K562 (cell line): ENCODE data around the gene TRPC4. TPM values are rescaled to one million over a fixed set of nuclear protein-coding genes. Genes with fewer than 3 reads are reported as not detected.

Experiments
- ATAC-seq: fragments of 200-7000 bp; cut with Tn5 transposase; 3 replicates; pipeline ENCODE4 v1.9.1; 2020; ENCODE audit warnings: moderate library complexity
- BruUV-seq: library from RNA; stranded (reverse); fragments of 400-500 nt; replicated peaks from 2 replicates; lab custom pipeline; 2021; lab: Mats Ljungman, UMichigan
- CTCF ChIA-PET: fragments of 300-600 bp; formaldehyde crosslinking; extraction: SDS; loops from one replicate; lab custom pipeline; 2021; ENCODE audit warnings: low intra/inter-chr PET ratio; lab: Yijun Ruan, JAX
- POLR2A ChIA-PET: fragments of 300-600, 350-650 bp; sonication (Branson Sonifier 250); formaldehyde crosslinking; extraction: SDS; loops from one replicate; lab custom pipeline; 2021; ENCODE audit warnings: antibody characterized with exemption, inconsistent platforms; lab: Yijun Ruan, JAX
- DNase-seq, 4 experiments: peaks; one replicate each; pipeline versions ENCODE4 v3.0.0 to v3.0.0-alpha.2; 2011 to 2018; ENCODE audit warnings: low spot score in 3 of 4, mixed read lengths in 3 of 4; ENCODE audit errors: extremely low read depth in 1 of 4
- FAIRE-seq: peaks from 2 replicates; lab custom pipeline; 2011; peaks lifted over from hg19 to GRCh38; lab: Jason Lieb, UNC
- H2AFZ ChIP-seq: 2 replicates; pipeline ENCODE4 v1.6.0; 2011; ENCODE audit warnings: low read depth, low read length, control low read depth, inconsistent platforms
- H3K27ac ChIP-seq: fragments of 200-600 bp; 3 replicates; pipeline ENCODE4 v1.8.0; 2011; ENCODE audit warnings: low read depth, mild to moderate bottlenecking, control low read depth, inconsistent platforms, low read length, moderate library complexity, mixed read lengths; ENCODE audit errors: extremely low read depth
- H3K27me3 ChIP-seq, 2 experiments: fragments of 300-600 bp in 1 of 2; 2 replicates in 1 of 2; 3 replicates in 1 of 2; pipeline versions ENCODE4 v1.6.0 to v1.8.0; 2011; ENCODE audit warnings: inconsistent platforms in 2 of 2, low read length in 2 of 2, mild to moderate bottlenecking in 1 of 2, mixed read lengths in 1 of 2, moderate library complexity in 1 of 2; ENCODE audit not compliant: control insufficient read depth in 2 of 2, insufficient read depth in 2 of 2
- H3K36me3 ChIP-seq: fragments of 300-600 bp; 3 replicates; pipeline ENCODE4 v1.8.0; 2011; ENCODE audit warnings: mild to moderate bottlenecking, low read length, inconsistent platforms; ENCODE audit not compliant: control insufficient read depth, insufficient read depth
- H3K4me1 ChIP-seq, 2 experiments: fragments of 200-600 bp in 1 of 2; replicated peaks in 1 of 2; 2 replicates in 1 of 2; 3 replicates in 1 of 2; pipeline versions ENCODE4 v1.5.1 to v1.8.0; 2011; ENCODE audit warnings: inconsistent platforms in 2 of 2, low read length in 2 of 2, mild to moderate bottlenecking in 1 of 2, mixed read lengths in 1 of 2, moderate library complexity in 1 of 2; ENCODE audit not compliant: control insufficient read depth in 2 of 2, insufficient read depth in 2 of 2
- H3K4me2 ChIP-seq: 2 replicates; pipeline ENCODE4 v1.6.1; 2011; ENCODE audit warnings: low read length, control low read depth, inconsistent platforms, mixed read lengths; ENCODE audit not compliant: insufficient read depth
- H3K4me3 ChIP-seq: fragments of 200-600 bp; sonication (generic), shearing (Covaris generic); 2 replicates; pipeline ENCODE4 v1.5.1; 2016; ENCODE audit warnings: control low read depth, inconsistent platforms
- H3K79me2 ChIP-seq: fragments of 200-600 bp; 3 replicates; pipeline ENCODE4 v1.8.0; 2011; ENCODE audit warnings: low read length, inconsistent platforms; ENCODE audit not compliant: control insufficient read depth, insufficient read depth
- H3K9ac ChIP-seq, 2 experiments: 2 replicates each; pipeline versions ENCODE4 v1.6.0 to v1.6.1; 2011; ENCODE audit warnings: low read depth in 2 of 2, low read length in 2 of 2, control low read depth in 1 of 2, inconsistent platforms in 1 of 2, mild to moderate bottlenecking in 1 of 2, mixed read lengths in 1 of 2; ENCODE audit not compliant: insufficient read depth in 1 of 2
- H3K9me1 ChIP-seq: one replicate; pipeline ENCODE4 v1.6.0; 2011; ENCODE audit warnings: inconsistent platforms, mild to moderate bottlenecking, low read length, moderate library complexity; ENCODE audit not compliant: control insufficient read depth, insufficient read depth
- H3K9me3 ChIP-seq: replicated peaks from 2 replicates; pipeline ENCODE4 v1.5.1; 2011; ENCODE audit warnings: low read depth, low read length, inconsistent platforms; ENCODE audit not compliant: control insufficient read depth, insufficient read depth
- H4K20me1 ChIP-seq: replicated peaks from 2 replicates; pipeline ENCODE4 v1.6.1; 2011; ENCODE audit warnings: low read length, inconsistent platforms, mixed read lengths; ENCODE audit not compliant: control insufficient read depth, insufficient read depth
- CTCF ChIP-seq, 3 experiments: IDR thresholded peaks in 2 of 3; conservative IDR thresholded peaks in 1 of 3; 2 replicates each; pipeline ENCODE4 v1.5.1; 2011 to 2012; ENCODE audit warnings: low read length in 3 of 3, mild to moderate bottlenecking in 3 of 3, control low read depth in 2 of 3, improper control_type of control experiment in 1 of 3, inconsistent platforms in 1 of 3, low read depth in 1 of 3, mixed read lengths in 1 of 3, moderate library complexity in 1 of 3; ENCODE audit not compliant: insufficient read depth in 2 of 3
- ZNF277 ChIP-seq: fragments of 250-450 bp; sonication (Bioruptor Pico); IDR thresholded peaks from 2 replicates; pipeline ENCODE4 v1.8.0; 2022; ENCODE audit warnings: inconsistent platforms, mild to moderate bottlenecking, moderate library complexity, borderline replicate concordance
- WGBS: fragments of 100-300 bp; shearing (Covaris generic); methylation state at CpG from one replicate; pipeline ENCODE4 v1.1.6; 2016; ENCODE audit warnings: low coverage, mixed read lengths; ENCODE audit not compliant: insufficient coverage; ENCODE audit errors: missing lambda C conversion rate; 5-methylcytosine and 5-hydroxymethylcytosine counted together
- in situ Hi-C: fragments of 300-500 bp; cut with MboI; formaldehyde crosslinking; loops from 4 replicates; pipeline ENCODE4 v1.15.0; 2018; ENCODE audit warnings: inconsistent platforms, mixed read lengths
- intact Hi-C: fragments of 100-400 bp; cut with micrococcal nuclease; formaldehyde crosslinking; loops from 2 replicates; pipeline ENCODE4 v1.14.2; 2022
- polyA plus RNA-seq, 8 experiments: library from polyadenylated mRNA; depleted of rRNA in 4 of 8; stranded (reverse) in 5 of 8; unstranded in 3 of 8; fragments of >200 nt; fragmentation: Nextera tagmentation in 2 of 8; fragmentation: Illumina TruSeq in 1 of 8; extraction: Ambion mirVana in 2 of 8; extraction: Trizol in 1 of 8; gene quantifications; 2 replicates each; pipeline versions ENCODE4 v1.2.1 to v1.2.3, GENCODE V29; 2011 to 2014; ENCODE audit warnings: inconsistent platforms in 1 of 8, missing spikeins in 1 of 8
- total RNA-seq, 7 experiments: library from RNA; depleted of rRNA in 6 of 7; stranded (reverse); fragments of >200 nt in 6 of 7; fragmentation: Illumina TruSeq in 2 of 7; extraction: Trizol in 2 of 7; gene quantifications; 2 replicates each; pipeline versions ENCODE4 v1.2.1 to v1.2.3, GENCODE V29; 2011 to 2021; ENCODE audit warnings: low replicate concordance in 1 of 7

Gene TRPC4
- total and polyA plus RNA-seq, 9 of the 15 experiments (the other 6 are each of a cell fraction or from before 2014, with no cell fraction given) = 0.03 to 0.04 TPM; not detected in 7

- H3K4me1 ChIP-seq = no peaks in the 10 kb centered on the region
- H3K4me3 ChIP-seq = no peak overlapping the region
- in situ Hi-C loops = loop anchor here (25.0 kb wide), 1 partner anchor 491 kb away; the partner anchor contains the start of gene CSNK1A1L
- no peak overlapping the region for H2AFZ ChIP-seq
- DNase-seq = no peak
- no peaks in the 10 kb centered on the region for H3K27me3 ChIP-seq
- no peak overlapping the region for H3K4me2 ChIP-seq
- FAIRE-seq = no peak
- H3K27ac ChIP-seq = no peak overlapping the region
- intact Hi-C loops = loop anchor here (2.0 kb wide), 1 partner anchor 494 kb away; no protein-coding TSS in a partner anchor
- ChIA-PET CTCF (interaction anchor here (0.9 to 1.0 kb wide), 2 partner anchors 494 to 528 kb away, joined by 3 to 5 read pairs; no protein-coding TSS in a partner anchor), POLR2A (no interaction called here)
- H3K9ac ChIP-seq = no peak overlapping the region
- no peaks in the 10 kb centered on the region for H4K20me1 ChIP-seq
- WGBS = 2% methylated on average over 5 of the region's 5 CpGs
- no peaks in the 10 kb centered on the region for H3K9me1 ChIP-seq
- no peak for ATAC-seq
- TF ChIP-seq ZNF277 (no peak), CTCF (IDR thresholded peaks at IDR 0.05 in 2 of 3, conservative IDR thresholded peaks at IDR 0.05 in 1 of 3; ENCODE audit: insufficient read depth in 2 of 3, low read depth in 1 of 3, low read length in 3 of 3) (peak in 1 of 3 experiments; percentile 16; a peak in 1 of 6 replicates)
- no peaks in the 10 kb centered on the region for H3K36me3 ChIP-seq
- H3K9me3 ChIP-seq = no peaks in the 10 kb centered on the region
- no peaks in the 10 kb centered on the region for H3K79me2 ChIP-seq
- BruUV-seq = no TSS peak
These were observed 266.7 kb downstream of the TRPC4 start for GRCh38 chr13:37602733-37603381.
